Effector memory CD8-positive, alpha-beta T cell (primary cell): ENCODE measurements around the gene PLSCR5.
A peak's percentile ranks its signal among the peaks of the same experiment; 100 is the strongest.

ENCODE experiments used
- ATAC-seq: fragments of 150-1000 bp; cut with Tn5 transposase; replicated peaks from 2 replicates; pipeline ENCODE4 v1.10.0; 2021; ENCODE audit warnings: mild to moderate bottlenecking, moderate library complexity
- DNase-seq, 3 experiments: peaks; one replicate each; pipeline ENCODE4 v3.0.0; 2021
- H3K27ac Mint-ChIP-seq, 2 donors: one replicate each; pipeline ENCODE4 v1.8.0; 2022; ENCODE audit warnings: mild to moderate bottlenecking in 2 of 2, mixed read lengths in 2 of 2, moderate library complexity in 2 of 2
- H3K27me3 Mint-ChIP-seq, 2 donors: one replicate each; pipeline ENCODE4 v1.8.0; 2022; ENCODE audit warnings: mixed read lengths in 2 of 2
- H3K36me3 Mint-ChIP-seq: one replicate; pipeline ENCODE4 v1.8.0; 2022; ENCODE audit warnings: mild to moderate bottlenecking, moderate library complexity, mixed read lengths; ENCODE audit not compliant: insufficient read depth
- H3K4me1 Mint-ChIP-seq, 2 donors: one replicate each; pipeline ENCODE4 v1.8.0; 2022; ENCODE audit warnings: low read depth in 2 of 2, mixed read lengths in 2 of 2
- H3K4me3 Mint-ChIP-seq, 2 donors: one replicate each; pipeline ENCODE4 v1.8.0; 2022; ENCODE audit warnings: mild to moderate bottlenecking in 2 of 2, mixed read lengths in 2 of 2, moderate library complexity in 2 of 2
- H3K9me3 Mint-ChIP-seq, 2 donors: one replicate each; pipeline ENCODE4 v1.8.0; 2022; ENCODE audit warnings: mixed read lengths in 2 of 2

The PLSCR5 gene

DNA sequence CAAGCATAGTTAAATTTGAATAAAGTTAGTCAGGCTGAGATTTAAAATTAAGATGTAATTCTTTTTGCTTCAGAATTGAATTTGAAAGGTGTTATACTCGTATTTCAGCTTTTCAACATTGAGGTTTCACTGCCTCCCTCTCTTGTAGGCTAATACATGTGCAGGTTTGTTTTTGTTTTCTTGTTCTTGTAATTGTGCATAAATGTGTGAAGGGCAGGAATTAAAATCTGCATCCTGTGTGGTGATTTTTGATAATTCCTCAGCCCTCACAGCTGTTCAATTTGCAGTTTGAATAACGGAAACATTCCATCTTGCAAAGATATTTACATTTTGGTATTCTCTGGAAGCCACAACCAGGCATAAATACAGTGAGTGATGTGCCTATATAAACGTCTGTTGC, 35.8 kb downstream of the PLSCR5 start:
- H3K27me3 Mint-ChIP-seq, result peaks cover 0 to 6% of the 10 kb centered on the region in 2 donors

GRCh38 chr3:146566138-146566537, 39.0 kb downstream of the PLSCR5 start:
- DNase-seq (no peak), ATAC-seq (no peak)
- Mint-ChIP-seq H3K9me3 (no peaks in the 10 kb centered on the region), H3K4me1 (no peaks in the 10 kb centered on the region), H3K27ac (no peak overlapping the region), H3K27me3 (peaks cover 5 to 17% of the 10 kb centered on the region in 2 donors), H3K4me3 (no peak overlapping the region), H3K36me3 (no peaks in the 10 kb centered on the region)

More for the DNA sequence above, 35.8 kb downstream of the PLSCR5 start:
- Mint-ChIP-seq H3K4me3 (no peak overlapping the region), H3K36me3 (no peaks in the 10 kb centered on the region), H3K27ac (no peak overlapping the region), H3K9me3 (no peaks in the 10 kb centered on the region), H3K4me1 (no peaks in the 10 kb centered on the region)
- ATAC-seq (no peak), DNase-seq (no peak)

DNA sequence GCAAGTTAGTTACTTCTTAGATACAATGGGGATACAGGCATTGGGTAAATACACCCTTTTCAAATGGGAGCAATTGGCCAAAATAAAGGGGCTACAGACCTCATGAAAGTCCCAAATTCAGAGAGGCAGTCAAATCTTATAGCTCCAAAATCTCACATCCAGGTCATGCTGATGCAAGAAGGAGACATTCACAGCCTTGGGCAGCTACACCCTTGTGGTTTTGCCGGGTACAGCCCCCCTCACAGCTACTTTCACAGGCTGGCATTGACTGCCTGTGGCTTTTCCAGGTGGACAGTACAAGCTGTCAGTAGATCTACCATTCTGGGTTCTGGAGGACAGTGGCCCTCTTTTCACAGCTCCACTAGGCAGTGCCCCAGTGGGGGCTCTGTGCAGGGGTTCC, 43.3 kb downstream of the PLSCR5 start:
- H3K4me3 Mint-ChIP-seq, result no peak overlapping the region
- no peaks in the 10 kb centered on the region for H3K9me3 Mint-ChIP-seq
- ATAC-seq, result no peak
- H3K27ac Mint-ChIP-seq, result no peak overlapping the region
- no peaks in the 10 kb centered on the region for H3K4me1 Mint-ChIP-seq
- DNase-seq, result no peak
- H3K27me3 Mint-ChIP-seq, result peaks cover 0 to 17% of the 10 kb centered on the region in 2 donors
- H3K36me3 Mint-ChIP-seq, result no peaks in the 10 kb centered on the region

GRCh38 chr3:146561463-146561862, 43.7 kb downstream of the PLSCR5 start:
- Mint-ChIP-seq H3K9me3 (no peaks in the 10 kb centered on the region), H3K27ac (no peak overlapping the region), H3K4me1 (no peaks in the 10 kb centered on the region), H3K4me3 (no peak overlapping the region), H3K36me3 (no peaks in the 10 kb centered on the region), H3K27me3 (peaks cover 0 to 17% of the 10 kb centered on the region in 2 donors)
- ATAC-seq (no peak), DNase-seq (no peak)

DNA sequence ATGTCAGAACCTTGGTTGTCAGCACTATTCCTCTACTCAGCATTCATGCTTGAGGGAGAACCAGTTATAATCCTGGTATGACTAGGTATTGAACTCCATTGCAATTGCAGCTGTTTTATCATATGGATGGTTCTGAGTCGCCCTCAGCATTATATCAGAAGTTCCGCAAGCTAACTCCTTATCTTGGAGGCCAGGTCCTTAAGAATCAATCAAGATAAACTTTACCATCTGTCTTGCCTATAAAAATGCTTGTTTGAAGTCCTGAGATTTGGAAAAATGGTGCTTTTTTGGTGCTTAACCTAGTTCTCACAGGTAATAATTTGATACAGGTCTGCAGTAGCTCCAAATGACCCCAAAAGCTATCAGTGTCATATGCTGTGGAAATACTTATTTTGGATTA, 44.5 kb downstream of the PLSCR5 start:
- ATAC-seq, result no peak
- H3K36me3 Mint-ChIP-seq, result no peaks in the 10 kb centered on the region
- no peak for DNase-seq
- H3K27me3 Mint-ChIP-seq, result peaks cover 0 to 17% of the 10 kb centered on the region in 2 donors
- H3K27ac Mint-ChIP-seq, result no peak overlapping the region
- no peaks in the 10 kb centered on the region for H3K4me1 Mint-ChIP-seq
- H3K9me3 Mint-ChIP-seq, result no peaks in the 10 kb centered on the region
- no peak overlapping the region for H3K4me3 Mint-ChIP-seq

GRCh38 chr3:146559388-146559787, 45.8 kb downstream of the PLSCR5 start:
- H3K9me3 Mint-ChIP-seq, result no peaks in the 10 kb centered on the region
- no peaks in the 10 kb centered on the region for H3K36me3 Mint-ChIP-seq
- peak overlapping the region in 1 of 2 donors; percentile 39 for H3K27ac Mint-ChIP-seq
- H3K4me3 Mint-ChIP-seq, result no peak overlapping the region
- DNase-seq, result no peak
- ATAC-seq, result no peak
- peaks cover 0 to under 1% of the 10 kb centered on the region in 2 donors for H3K4me1 Mint-ChIP-seq
- peaks cover 0 to 17% of the 10 kb centered on the region in 2 donors for H3K27me3 Mint-ChIP-seq

DNA sequence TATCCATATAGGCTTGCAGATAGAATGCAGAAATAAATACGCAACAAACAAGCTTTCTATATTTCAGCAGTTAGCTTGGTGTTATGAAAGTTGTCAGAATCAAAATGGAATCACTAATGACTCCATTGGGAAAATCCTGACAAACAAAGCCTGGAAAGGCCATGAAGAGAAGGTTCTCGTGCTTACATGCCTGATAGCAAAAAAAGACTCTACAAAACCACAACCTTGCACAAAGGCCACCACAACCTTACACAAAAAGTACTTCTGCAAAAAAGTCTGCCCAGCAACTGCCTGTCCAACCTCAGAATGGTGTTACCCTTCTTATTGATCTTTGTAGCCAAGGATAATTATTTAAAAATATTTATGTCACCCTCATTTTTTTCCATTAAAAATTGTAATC, 46.4 kb downstream of the PLSCR5 start:
- ATAC-seq (no peak), DNase-seq (no peak)
- H3K27ac Mint-ChIP-seq, result peak overlapping the region in 1 of 2 donors; percentile 39
- H3K36me3 Mint-ChIP-seq, result no peaks in the 10 kb centered on the region
- peaks cover 0 to 17% of the 10 kb centered on the region in 2 donors for H3K27me3 Mint-ChIP-seq
- no peak overlapping the region for H3K4me3 Mint-ChIP-seq
- H3K4me1 Mint-ChIP-seq, result peaks cover 6 to 7% of the 10 kb centered on the region in 2 donors
- H3K9me3 Mint-ChIP-seq, result no peaks in the 10 kb centered on the region

- Mint-ChIP-seq H3K4me3 (no peak overlapping the region), H3K27me3 (peaks cover 0 to 10% of the 10 kb centered on the region in 2 donors), H3K9me3 (no peaks in the 10 kb centered on the region), H3K36me3 (no peaks in the 10 kb centered on the region), H3K27ac (no peak overlapping the region), H3K4me1 (peaks cover 7 to 12% of the 10 kb centered on the region in 2 donors)
- no peak for DNase-seq
- ATAC-seq, result no peak
Measured at GRCh38 chr3:146557745-146558144, 47.4 kb downstream of the PLSCR5 start.

DNA sequence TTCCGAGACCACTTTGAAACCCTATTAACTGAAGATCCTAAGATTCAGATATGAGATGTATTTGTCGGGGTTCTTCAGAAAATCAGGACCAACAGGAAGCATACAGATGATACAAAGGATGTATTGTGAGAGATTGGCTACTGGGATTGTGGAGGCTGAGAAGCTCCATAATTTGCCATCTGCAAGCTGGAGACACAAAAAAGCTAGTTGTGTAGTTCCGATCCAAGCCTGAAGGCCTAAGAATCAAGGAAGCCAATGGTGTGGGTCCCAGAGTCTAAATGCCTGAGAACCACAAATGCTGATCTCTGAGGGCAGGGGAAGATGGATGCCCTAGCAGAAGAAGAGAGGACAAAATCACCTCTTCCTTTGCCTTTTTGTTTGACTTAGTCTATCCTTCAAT, 49.8 kb downstream of the PLSCR5 start:
- Mint-ChIP-seq H3K27me3 (no peaks in the 10 kb centered on the region), H3K4me1 (peaks cover 13 to 19% of the 10 kb centered on the region in 2 donors), H3K27ac (no peak overlapping the region), H3K36me3 (no peaks in the 10 kb centered on the region), H3K4me3 (no peak overlapping the region), H3K9me3 (no peaks in the 10 kb centered on the region)
- DNase-seq, result no peak
- ATAC-seq, result no peak

DNA sequence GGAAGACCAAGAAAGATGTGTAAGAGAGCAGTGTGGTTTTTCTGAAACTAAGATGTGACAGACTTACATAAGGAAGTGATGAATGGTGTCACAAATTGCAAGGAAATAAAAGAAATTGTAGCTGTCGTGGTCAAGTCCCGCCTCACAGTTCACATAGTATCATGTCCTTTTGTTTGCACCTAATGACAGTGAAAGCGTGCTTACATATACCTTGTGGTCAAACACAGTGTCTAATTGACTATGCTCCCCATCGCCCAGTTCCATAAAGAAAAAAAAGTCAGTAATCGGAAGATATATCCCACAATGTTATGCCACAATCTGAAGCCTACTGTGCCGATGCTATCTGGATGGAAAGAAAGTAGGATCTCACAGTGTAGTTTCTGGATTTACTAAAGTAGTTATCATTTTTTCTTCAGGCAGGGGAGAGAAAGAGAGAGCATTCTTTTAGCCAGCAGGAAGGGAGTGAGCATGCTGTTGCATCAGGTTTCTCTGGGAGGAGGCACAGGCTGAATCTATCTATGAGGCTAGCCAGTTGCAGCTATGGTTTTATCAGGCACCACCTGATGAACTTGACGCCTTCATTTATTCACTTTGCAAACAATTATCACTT, 50.9 kb downstream of the PLSCR5 start:
- no peaks in the 10 kb centered on the region for H3K9me3 Mint-ChIP-seq
- H3K4me3 Mint-ChIP-seq, result no peak overlapping the region
- no peaks in the 10 kb centered on the region for H3K36me3 Mint-ChIP-seq
- H3K27me3 Mint-ChIP-seq, result no peaks in the 10 kb centered on the region
- H3K4me1 Mint-ChIP-seq, result peaks cover 17 to 24% of the 10 kb centered on the region in 2 donors
- H3K27ac Mint-ChIP-seq, result peak overlapping the region in 1 of 2 donors; percentile 32
- ATAC-seq (peak; percentile 26), DNase-seq (no peak)

DNA sequence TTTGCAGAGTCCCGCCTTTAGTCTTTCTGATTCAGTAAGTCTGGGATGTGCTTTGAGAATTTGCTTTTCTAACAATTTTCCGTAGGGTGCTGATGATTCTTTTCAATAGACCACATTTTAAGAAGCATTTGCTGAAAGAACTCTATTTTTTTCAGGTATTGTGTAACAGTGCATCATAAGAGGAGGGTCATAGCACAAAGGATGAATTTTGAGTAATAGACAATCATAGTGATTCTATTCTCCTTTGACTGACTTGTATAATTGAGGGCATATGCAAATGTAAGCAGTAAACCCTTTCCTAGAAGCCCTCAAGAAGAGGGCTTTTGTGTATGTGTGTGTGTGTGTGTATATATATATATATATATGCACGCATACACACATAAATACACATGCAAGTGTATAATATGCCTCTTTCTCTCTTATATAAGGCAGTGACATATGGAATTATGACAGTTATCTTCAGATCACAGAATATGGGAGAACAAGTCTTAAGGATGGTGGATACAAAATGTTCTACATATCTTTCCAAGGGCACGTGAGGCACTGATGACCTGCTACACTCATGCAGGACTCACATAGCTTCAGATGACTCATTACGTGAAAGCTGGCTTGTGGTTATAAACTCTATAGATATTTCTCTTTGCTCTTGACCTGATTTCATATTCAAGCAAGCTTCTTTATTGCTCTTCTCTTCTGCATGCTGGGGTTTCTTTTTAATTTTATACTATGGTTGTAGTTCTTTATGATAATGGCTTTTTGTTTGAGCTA, 54.2 kb downstream of the PLSCR5 start:
- Mint-ChIP-seq H3K4me1 (peaks cover 22 to 37% of the 10 kb centered on the region in 2 donors), H3K27ac (peak overlapping the region; percentile 9 to 22), H3K9me3 (no peaks in the 10 kb centered on the region), H3K27me3 (no peaks in the 10 kb centered on the region), H3K36me3 (no peaks in the 10 kb centered on the region), H3K4me3 (peak overlapping the region; percentile 49 to 53)
- no peak for DNase-seq
- peak; percentile 75 for ATAC-seq

- Mint-ChIP-seq H3K27me3 (no peaks in the 10 kb centered on the region), H3K27ac (peak overlapping the region in 1 of 2 donors; percentile 22), H3K4me3 (peak overlapping the region; percentile 49 to 53), H3K9me3 (no peaks in the 10 kb centered on the region), H3K4me1 (peaks cover 24 to 37% of the 10 kb centered on the region in 2 donors), H3K36me3 (no peaks in the 10 kb centered on the region)
- ATAC-seq, result no peak
- DNase-seq, result no peak
Measured at GRCh38 chr3:146550070-146550615, 55.0 kb downstream of the PLSCR5 start.

- Mint-ChIP-seq H3K27ac (peak overlapping the region in 1 of 2 donors; percentile 32), H3K4me3 (no peak overlapping the region), H3K36me3 (peaks cover 5% of the 10 kb centered on the region), H3K4me1 (peaks cover 29 to 38% of the 10 kb centered on the region in 2 donors), H3K27me3 (no peaks in the 10 kb centered on the region), H3K9me3 (no peaks in the 10 kb centered on the region)
- ATAC-seq (no peak), DNase-seq (no peak)
Measured at GRCh38 chr3:146547235-146547835, 57.8 kb downstream of the PLSCR5 start.
